T-helper 9 cell (primary cell): Measurements from ENCODE around the gene RAB3GAP2.
"Not testable (repeated sequence)": the region's sequence is repeated elsewhere in the genome, so short reads cannot be mapped to it uniquely, and the experiment has no call there.

Experiments used
- DNase-seq: peaks from one replicate; pipeline ENCODE4 v3.0.0-alpha.2; 2020
- total RNA-seq, 2 donors: gene quantifications; one replicate each; lab custom pipeline; 2026; lab: John Stamatoyannopoulos, UW

Gene RAB3GAP2
- 87.4 to 134 reads per million in 2 donors for total RNA-seq

- DNase-seq: peak; percentile 96
Observed at GRCh38 chr1:220272047-220272840, at the start of gene RAB3GAP2. Gene RAB3GAP2 (minus strand): TSS chr1:220272453. CDS start chr1:220272337, 116 bp downstream.

GRCh38 chr1:220321758-220322157 lies 49.5 kb upstream of the RAB3GAP2 start:
- no peak for DNase-seq

GRCh38 chr1:220320709-220321108 lies 48.5 kb upstream of the RAB3GAP2 start:
- no peak for DNase-seq

GRCh38 chr1:220318673-220319072 lies 46.4 kb upstream of the RAB3GAP2 start:
- DNase-seq: no peak

GRCh38 chr1:220317161-220317560 lies 44.9 kb upstream of the RAB3GAP2 start:
- DNase-seq: no peak

- no peak for DNase-seq
Observed at GRCh38 chr1:220316305-220316704, 44.1 kb upstream of the RAB3GAP2 start.

GRCh38 chr1:220315070-220315839 lies 43.0 kb upstream of the RAB3GAP2 start:
- DNase-seq: no peak

GRCh38 chr1:220313576-220313975 lies 41.3 kb upstream of the RAB3GAP2 start:
- DNase-seq: no peak

- DNase-seq: not testable (repeated sequence)
Observed at GRCh38 chr1:220310147-220310546, 37.9 kb upstream of the RAB3GAP2 start.

- no peak for DNase-seq
Observed at GRCh38 chr1:220307607-220308006, 35.4 kb upstream of the RAB3GAP2 start.

- DNase-seq: no peak
Observed at GRCh38 chr1:220306339-220306738, 34.1 kb upstream of the RAB3GAP2 start.

GRCh38 chr1:220303871-220304270 lies 31.6 kb upstream of the RAB3GAP2 start:
- DNase-seq: no peak

GRCh38 chr1:220301630-220302029 lies 29.4 kb upstream of the RAB3GAP2 start:
- DNase-seq: no peak

- no peak for DNase-seq
Observed at GRCh38 chr1:220300442-220301121, 28.3 kb upstream of the RAB3GAP2 start.

- no peak for DNase-seq
Observed at GRCh38 chr1:220299337-220299736, 27.1 kb upstream of the RAB3GAP2 start.

- no peak for DNase-seq
Observed at GRCh38 chr1:220298470-220299205, 26.4 kb upstream of the RAB3GAP2 start.

- no peak for DNase-seq
Observed at GRCh38 chr1:220296981-220297380, 24.7 kb upstream of the RAB3GAP2 start.

- no peak for DNase-seq
Observed at GRCh38 chr1:220294846-220295301, 22.6 kb upstream of the RAB3GAP2 start.

GRCh38 chr1:220291580-220291979 lies 19.3 kb upstream of the RAB3GAP2 start:
- DNase-seq: no peak

GRCh38 chr1:220290140-220290761 lies 18.0 kb upstream of the RAB3GAP2 start:
- DNase-seq: no peak

GRCh38 chr1:220287129-220287528 lies 14.9 kb upstream of the RAB3GAP2 start:
- no peak for DNase-seq

- no peak for DNase-seq
Observed at GRCh38 chr1:220283625-220284024, 11.4 kb upstream of the RAB3GAP2 start.
